Astrocyte (in vitro differentiated cells and primary cell): Measurements from ENCODE around the gene NDFIP2.

Source experiments
- CTCF ChIP-seq: IDR thresholded peaks from 2 replicates; pipeline ENCODE4 v1.5.1; 2011; ENCODE audit warnings: low read depth, mild to moderate bottlenecking, inconsistent platforms, low read length, moderate library complexity; ENCODE audit not compliant: insufficient read depth
- EZH2 ChIP-seq: IDR thresholded peaks from 2 replicates; pipeline ENCODE4 v1.6.1; 2012; ENCODE audit warnings: mild to moderate bottlenecking, low read length, inconsistent platforms; ENCODE audit not compliant: insufficient read depth

- TF ChIP-seq CTCF, result no peak
- TF ChIP-seq EZH2, result no peak
These were observed 45.4 kb upstream of the NDFIP2 start for GRCh38 chr13:79435561-79435990.
